SU-DHL-6 (cell line): ENCODE results near the gene PLXNA2.

Experiments used
- H2AFZ ChIP-seq: fragments of 200-600 bp; sonication (generic); 2 replicates; pipeline ENCODE4 v1.6.1; 2014; ENCODE audit warnings: low read depth, mild to moderate bottlenecking, moderate library complexity, mixed read lengths, antibody characterized with exemption, low read length; ENCODE audit not compliant: severe bottlenecking
- H3F3A ChIP-seq: fragments of 200-600 bp; shearing (Covaris generic); 2 replicates; pipeline ENCODE4 v1.6.0; 2016; ENCODE audit warnings: antibody characterized with exemption, mild to moderate bottlenecking; ENCODE audit not compliant: insufficient read depth
- H3K27ac ChIP-seq: fragments of 200-600 bp; sonication (generic); 2 replicates; pipeline ENCODE4 v1.5.1; 2016; ENCODE audit warnings: low read depth, mild to moderate bottlenecking, low read length, moderate library complexity, mixed read lengths
- H3K27me3 ChIP-seq: fragments of 200-600 bp; sonication (generic), shearing (Covaris generic); 2 replicates; pipeline ENCODE4 v1.6.0; 2014; ENCODE audit warnings: mild to moderate bottlenecking, low read length
- H3K36me3 ChIP-seq: fragments of 200-600 bp; sonication (generic); 2 replicates; pipeline ENCODE4 v1.6.1; 2014; ENCODE audit warnings: mild to moderate bottlenecking, low read length, mixed read lengths
- H3K4me2 ChIP-seq: fragments of 300-600, 200-600 bp; shearing (Covaris generic), sonication (generic); 2 replicates; pipeline ENCODE4 v1.6.0; 2014; ENCODE audit warnings: low read length, low read depth, mild to moderate bottlenecking; ENCODE audit not compliant: poor library complexity, severe bottlenecking
- H3K4me3 ChIP-seq: fragments of 200-600 bp; sonication (generic); 2 replicates; pipeline ENCODE4 v1.5.1; 2014; ENCODE audit warnings: antibody characterized with exemption, low read length, mild to moderate bottlenecking, mixed read lengths; ENCODE audit not compliant: insufficient read depth, poor library complexity, severe bottlenecking
- H3K79me2 ChIP-seq: fragments of 200-600 bp; sonication (generic); 2 replicates; pipeline ENCODE4 v1.6.1; 2014; ENCODE audit warnings: mild to moderate bottlenecking, low read length, moderate library complexity; ENCODE audit not compliant: insufficient read depth
- H3K9ac ChIP-seq: fragments of 200-600 bp; sonication (generic); 2 replicates; pipeline ENCODE4 v1.7.0; 2014; ENCODE audit warnings: mild to moderate bottlenecking, low read length
- H3K9me2 ChIP-seq: fragments of 200-600 bp; sonication (generic); replicated peaks from 2 replicates; pipeline ENCODE4 v1.6.1; 2014; ENCODE audit warnings: low read length; ENCODE audit not compliant: insufficient read depth
- H3K9me3 ChIP-seq: fragments of 200-600 bp; sonication (generic); 2 replicates; pipeline ENCODE4 v1.6.1; 2014; ENCODE audit warnings: low read length, mixed read lengths; ENCODE audit not compliant: insufficient read depth
- H4K20me1 ChIP-seq: fragments of 200-600 bp; sonication (generic); 2 replicates; pipeline ENCODE4 v1.6.1; 2014; ENCODE audit warnings: low read depth, mild to moderate bottlenecking, antibody characterized with exemption, low read length, moderate library complexity, mixed read lengths
- EZH2phosphoT487 ChIP-seq: fragments of 200-600 bp; sonication (generic), shearing (Covaris generic); conservative IDR thresholded peaks from 2 replicates; pipeline ENCODE4 v1.6.1; 2018; ENCODE audit warnings: mild to moderate bottlenecking, antibody characterized with exemption, low read length, moderate library complexity, mixed read lengths
- TF ChIP-seq, protein P1 (sequence below): fragments of 200-600 bp; sonication (generic); IDR thresholded peaks from one replicate; pipeline ENCODE4 v1.5.1; 2017; ENCODE audit warnings: antibody characterized with exemption, mild to moderate bottlenecking, low read length, moderate library complexity; ENCODE audit not compliant: insufficient read depth, poor library complexity, severe bottlenecking

The PLXNA2 gene

DNA sequence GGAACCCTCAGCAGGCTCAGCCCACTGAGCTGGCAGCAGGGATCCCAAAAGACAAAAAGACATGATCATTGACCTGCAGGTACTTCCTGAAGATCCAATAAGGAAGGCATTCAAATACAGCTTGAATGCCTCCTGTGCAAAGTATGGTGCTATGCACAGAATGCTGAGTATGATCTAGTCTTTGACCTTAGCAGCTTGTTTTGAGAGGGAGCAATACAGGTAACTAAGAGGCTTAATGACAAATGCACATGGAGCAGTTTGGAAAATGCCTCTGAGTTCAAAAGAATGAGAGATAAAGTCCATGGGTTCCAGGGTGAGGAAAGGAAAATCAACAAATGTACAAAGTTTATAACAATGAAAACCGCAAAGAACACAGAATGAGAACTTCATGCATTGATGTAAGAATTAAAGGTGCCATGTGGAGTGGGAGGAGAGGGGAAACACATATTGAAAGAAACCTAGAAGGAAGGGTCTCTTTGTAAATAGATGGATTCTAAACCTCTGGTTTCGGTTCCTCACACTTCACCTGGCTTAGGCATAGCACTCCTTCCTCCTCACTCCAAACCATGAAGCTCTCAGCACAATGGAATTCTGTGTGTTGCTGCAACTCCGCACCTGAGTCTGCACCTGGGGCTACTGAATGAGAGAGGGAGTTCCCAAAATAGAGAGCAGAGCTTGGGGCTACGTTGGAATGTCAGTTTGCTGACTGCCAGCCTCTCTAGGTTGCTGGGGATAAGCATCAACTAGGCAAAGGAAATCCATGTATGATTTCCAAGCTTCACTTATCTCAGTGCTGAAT lies 77.6 kb downstream of the PLXNA2 start:
- no peaks in the 10 kb centered on the region for H3F3A ChIP-seq
- no peak overlapping the region for H3K4me3 ChIP-seq
- no peaks in the 10 kb centered on the region for H3K36me3 ChIP-seq
- TF ChIP-seq, protein P1, sequence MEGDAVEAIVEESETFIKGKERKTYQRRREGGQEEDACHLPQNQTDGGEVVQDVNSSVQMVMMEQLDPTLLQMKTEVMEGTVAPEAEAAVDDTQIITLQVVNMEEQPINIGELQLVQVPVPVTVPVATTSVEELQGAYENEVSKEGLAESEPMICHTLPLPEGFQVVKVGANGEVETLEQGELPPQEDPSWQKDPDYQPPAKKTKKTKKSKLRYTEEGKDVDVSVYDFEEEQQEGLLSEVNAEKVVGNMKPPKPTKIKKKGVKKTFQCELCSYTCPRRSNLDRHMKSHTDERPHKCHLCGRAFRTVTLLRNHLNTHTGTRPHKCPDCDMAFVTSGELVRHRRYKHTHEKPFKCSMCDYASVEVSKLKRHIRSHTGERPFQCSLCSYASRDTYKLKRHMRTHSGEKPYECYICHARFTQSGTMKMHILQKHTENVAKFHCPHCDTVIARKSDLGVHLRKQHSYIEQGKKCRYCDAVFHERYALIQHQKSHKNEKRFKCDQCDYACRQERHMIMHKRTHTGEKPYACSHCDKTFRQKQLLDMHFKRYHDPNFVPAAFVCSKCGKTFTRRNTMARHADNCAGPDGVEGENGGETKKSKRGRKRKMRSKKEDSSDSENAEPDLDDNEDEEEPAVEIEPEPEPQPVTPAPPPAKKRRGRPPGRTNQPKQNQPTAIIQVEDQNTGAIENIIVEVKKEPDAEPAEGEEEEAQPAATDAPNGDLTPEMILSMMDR: no peak
- no peak for TF ChIP-seq EZH2phosphoT487
- H4K20me1 ChIP-seq: no peaks in the 10 kb centered on the region
- no peaks in the 10 kb centered on the region for H3K79me2 ChIP-seq
- H3K9me2 ChIP-seq: no peaks in the 10 kb centered on the region
- no peak overlapping the region for H3K27ac ChIP-seq
- H3K9ac ChIP-seq: no peak overlapping the region
- H3K9me3 ChIP-seq: no peaks in the 10 kb centered on the region
- H3K4me2 ChIP-seq: no peak overlapping the region
- H2AFZ ChIP-seq: no peak overlapping the region
- H3K27me3 ChIP-seq: no peaks in the 10 kb centered on the region

DNA sequence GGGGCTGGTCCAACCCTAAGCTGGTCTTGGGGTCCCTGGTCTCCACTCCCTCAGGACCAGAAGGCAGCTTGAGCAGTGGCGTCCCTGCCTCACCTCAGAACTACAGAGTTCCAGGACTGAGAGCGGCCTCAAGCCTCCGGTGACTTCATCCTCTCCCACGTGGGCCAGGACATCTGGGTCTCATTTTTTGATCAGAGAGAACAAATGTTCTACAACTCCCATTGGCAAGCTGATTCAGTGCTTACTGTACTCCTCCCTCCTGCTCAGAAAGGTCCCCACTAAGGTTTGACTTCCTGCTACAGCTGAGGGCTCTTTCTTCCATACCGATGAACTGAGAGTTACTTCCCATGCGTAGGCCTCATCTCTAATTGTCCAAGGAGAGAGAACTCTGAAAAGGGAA lies 78.5 kb downstream of the PLXNA2 start:
- TF ChIP-seq EZH2phosphoT487: no peak
- TF ChIP-seq, protein P1: no peak
- Histone ChIP-seq H3K27ac (no peak overlapping the region), H3K36me3 (no peaks in the 10 kb centered on the region), H3K27me3 (no peaks in the 10 kb centered on the region), H3F3A (no peaks in the 10 kb centered on the region), H3K9ac (no peak overlapping the region), H3K4me3 (no peak overlapping the region), H2AFZ (no peak overlapping the region), H3K79me2 (no peaks in the 10 kb centered on the region), H3K4me2 (no peak overlapping the region), H3K9me3 (no peaks in the 10 kb centered on the region), H4K20me1 (no peaks in the 10 kb centered on the region), H3K9me2 (no peaks in the 10 kb centered on the region)

DNA sequence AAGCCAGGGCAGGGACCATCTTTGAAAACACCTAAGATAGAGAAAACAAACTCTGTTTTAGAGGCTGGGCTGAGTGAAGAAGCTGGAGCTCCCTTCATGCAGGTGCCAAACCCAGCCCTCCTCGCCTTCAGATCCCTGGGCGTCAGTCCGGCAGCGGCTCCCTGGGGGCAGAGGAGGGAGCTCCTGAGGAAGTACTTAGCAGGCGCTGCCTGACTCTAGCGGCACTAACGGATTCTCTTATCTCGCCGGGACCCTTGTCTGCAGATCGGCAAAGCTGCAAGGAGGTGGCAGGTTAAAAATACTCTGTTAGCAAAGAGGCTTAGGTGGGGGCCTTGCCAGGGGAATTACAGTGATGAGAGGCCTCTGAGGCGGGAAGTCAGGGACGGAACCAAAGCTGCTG lies 79.6 kb downstream of the PLXNA2 start:
- no peak overlapping the region for H3K4me3 ChIP-seq
- no peaks in the 10 kb centered on the region for H4K20me1 ChIP-seq
- H3K4me2 ChIP-seq: no peak overlapping the region
- no peak overlapping the region for H3K27ac ChIP-seq
- no peaks in the 10 kb centered on the region for H3K9me2 ChIP-seq
- TF ChIP-seq, protein P1: no peak
- no peak for TF ChIP-seq EZH2phosphoT487
- no peaks in the 10 kb centered on the region for H3K36me3 ChIP-seq
- no peaks in the 10 kb centered on the region for H3K79me2 ChIP-seq
- no peaks in the 10 kb centered on the region for H3K27me3 ChIP-seq
- H3K9ac ChIP-seq: no peak overlapping the region
- no peaks in the 10 kb centered on the region for H3F3A ChIP-seq
- no peak overlapping the region for H2AFZ ChIP-seq
- H3K9me3 ChIP-seq: no peaks in the 10 kb centered on the region
